Measurements from ENCODE around the gene PLCD1. TPM values are rescaled to one million over a fixed set of nuclear protein-coding genes. Genes with fewer than 3 reads are reported as not detected.

PLCD1 gene
- total and polyA plus RNA-seq, 2 experiments from 2014 or later, result 16.0 to 24.4 TPM

DNA sequence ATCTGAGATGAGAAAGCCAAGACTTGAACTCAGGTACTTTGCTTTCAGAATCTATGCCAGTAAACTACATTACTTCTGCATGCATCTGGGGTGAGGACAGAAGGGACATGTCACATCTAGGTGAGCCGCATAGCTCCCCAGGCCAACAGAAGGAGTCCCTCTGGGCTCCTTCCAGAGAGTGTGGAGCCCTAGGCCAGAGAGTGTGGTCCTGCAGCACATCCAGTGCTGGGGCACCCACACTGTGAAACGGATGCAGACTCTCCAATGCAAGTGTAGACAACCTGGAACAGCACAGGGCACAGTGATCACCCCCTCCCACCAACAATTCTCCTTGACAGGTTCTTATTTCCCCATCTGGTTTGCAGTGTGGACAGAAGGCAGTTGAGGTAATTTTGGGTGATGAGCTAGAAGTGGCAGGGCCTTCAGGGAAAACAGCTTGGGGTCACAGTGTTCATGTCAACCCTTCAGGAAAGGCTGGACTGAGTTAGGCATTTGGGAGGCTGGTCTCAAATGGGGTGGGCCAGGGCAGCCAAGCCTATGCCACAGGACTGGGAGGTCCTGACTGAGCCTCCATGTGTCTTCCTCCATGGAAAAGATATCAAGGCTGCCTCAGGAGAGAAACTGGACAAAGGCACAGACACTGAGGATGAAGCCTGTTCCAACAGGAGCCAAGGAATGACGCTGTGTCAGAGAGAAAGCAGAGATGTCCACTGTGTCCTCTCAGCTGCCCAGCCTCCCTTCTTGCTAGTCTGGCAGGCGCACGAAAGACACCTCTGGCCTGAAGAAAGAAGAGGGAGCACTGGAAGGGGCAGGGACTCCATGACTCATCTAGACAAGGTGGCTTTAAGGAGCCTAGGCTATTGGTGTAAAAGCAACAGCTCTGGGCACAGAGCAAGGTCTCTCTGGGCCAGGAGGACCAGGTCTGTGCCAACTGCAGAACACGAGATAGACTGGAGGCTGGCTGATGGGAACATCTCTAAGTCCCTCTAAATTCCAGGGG lies 1.7 kb downstream of the PLCD1 start:
- Histone ChIP-seq H3K27ac (ENCODE audit: low read depth) (no peak overlapping the region), H3K9me2 (ENCODE audit: insufficient read depth) (no peaks in the 10 kb centered on the region), H3F3A (replicated peaks; ENCODE audit: low read depth) (no peaks in the 10 kb centered on the region), H2AFZ (no peak overlapping the region), H3K4me1 (ENCODE audit: insufficient read depth) (peaks cover 6% of the 10 kb centered on the region), H3K27me3 (ENCODE audit: insufficient read depth) (peaks cover 64% of the 10 kb centered on the region), H3K36me3 (ENCODE audit: insufficient read depth) (no peaks in the 10 kb centered on the region), H4K20me1 (replicated peaks; ENCODE audit: insufficient read depth) (peaks cover 3% of the 10 kb centered on the region; the same call in 1 of the 2 replicates), H3K4me2 (no peak overlapping the region), H3K4me3 (peak overlapping the region; percentile 79), H3K79me2 (replicated peaks; ENCODE audit: insufficient read depth) (no peaks in the 10 kb centered on the region; the same call in 1 of the 2 replicates)
- H3K4me3 Mint-ChIP-seq, result peak overlapping the region; percentile 71
- TF ChIP-seq STAT1 (IDR thresholded peaks at IDR 0.05; ENCODE audit: unreplicated experiment) (no peak), NANOG (IDR thresholded peaks at IDR 0.05; ENCODE audit: borderline replicate concordance) (no peak), EZH2phosphoT487 (IDR thresholded peaks at IDR 0.05; ENCODE audit: unreplicated experiment) (no peak), POLR2AphosphoS5 (IDR thresholded peaks at IDR 0.05; ENCODE audit: low read depth) (no peak), ZNF331 (CRISPR knock-in tag; IDR thresholded peaks at IDR 0.05; ENCODE audit: low read depth) (no peak), CREB1 (CRISPR knock-in tag; IDR thresholded peaks at IDR 0.05; ENCODE audit: low read depth) (no peak), JUNB (IDR thresholded peaks at IDR 0.05; ENCODE audit: unreplicated experiment) (no peak), ZNF114 (CRISPR knock-in tag; IDR thresholded peaks at IDR 0.05) (no peak), EZH2 (IDR thresholded peaks at IDR 0.05; ENCODE audit: low read depth, unreplicated experiment) (no peak)
- TF ChIP-seq, protein P1, sequence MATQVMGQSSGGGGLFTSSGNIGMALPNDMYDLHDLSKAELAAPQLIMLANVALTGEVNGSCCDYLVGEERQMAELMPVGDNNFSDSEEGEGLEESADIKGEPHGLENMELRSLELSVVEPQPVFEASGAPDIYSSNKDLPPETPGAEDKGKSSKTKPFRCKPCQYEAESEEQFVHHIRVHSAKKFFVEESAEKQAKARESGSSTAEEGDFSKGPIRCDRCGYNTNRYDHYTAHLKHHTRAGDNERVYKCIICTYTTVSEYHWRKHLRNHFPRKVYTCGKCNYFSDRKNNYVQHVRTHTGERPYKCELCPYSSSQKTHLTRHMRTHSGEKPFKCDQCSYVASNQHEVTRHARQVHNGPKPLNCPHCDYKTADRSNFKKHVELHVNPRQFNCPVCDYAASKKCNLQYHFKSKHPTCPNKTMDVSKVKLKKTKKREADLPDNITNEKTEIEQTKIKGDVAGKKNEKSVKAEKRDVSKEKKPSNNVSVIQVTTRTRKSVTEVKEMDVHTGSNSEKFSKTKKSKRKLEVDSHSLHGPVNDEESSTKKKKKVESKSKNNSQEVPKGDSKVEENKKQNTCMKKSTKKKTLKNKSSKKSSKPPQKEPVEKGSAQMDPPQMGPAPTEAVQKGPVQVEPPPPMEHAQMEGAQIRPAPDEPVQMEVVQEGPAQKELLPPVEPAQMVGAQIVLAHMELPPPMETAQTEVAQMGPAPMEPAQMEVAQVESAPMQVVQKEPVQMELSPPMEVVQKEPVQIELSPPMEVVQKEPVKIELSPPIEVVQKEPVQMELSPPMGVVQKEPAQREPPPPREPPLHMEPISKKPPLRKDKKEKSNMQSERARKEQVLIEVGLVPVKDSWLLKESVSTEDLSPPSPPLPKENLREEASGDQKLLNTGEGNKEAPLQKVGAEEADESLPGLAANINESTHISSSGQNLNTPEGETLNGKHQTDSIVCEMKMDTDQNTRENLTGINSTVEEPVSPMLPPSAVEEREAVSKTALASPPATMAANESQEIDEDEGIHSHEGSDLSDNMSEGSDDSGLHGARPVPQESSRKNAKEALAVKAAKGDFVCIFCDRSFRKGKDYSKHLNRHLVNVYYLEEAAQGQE (IDR thresholded peaks at IDR 0.05; ENCODE audit: unreplicated experiment), result no peak
- TF ChIP-seq, protein P2, sequence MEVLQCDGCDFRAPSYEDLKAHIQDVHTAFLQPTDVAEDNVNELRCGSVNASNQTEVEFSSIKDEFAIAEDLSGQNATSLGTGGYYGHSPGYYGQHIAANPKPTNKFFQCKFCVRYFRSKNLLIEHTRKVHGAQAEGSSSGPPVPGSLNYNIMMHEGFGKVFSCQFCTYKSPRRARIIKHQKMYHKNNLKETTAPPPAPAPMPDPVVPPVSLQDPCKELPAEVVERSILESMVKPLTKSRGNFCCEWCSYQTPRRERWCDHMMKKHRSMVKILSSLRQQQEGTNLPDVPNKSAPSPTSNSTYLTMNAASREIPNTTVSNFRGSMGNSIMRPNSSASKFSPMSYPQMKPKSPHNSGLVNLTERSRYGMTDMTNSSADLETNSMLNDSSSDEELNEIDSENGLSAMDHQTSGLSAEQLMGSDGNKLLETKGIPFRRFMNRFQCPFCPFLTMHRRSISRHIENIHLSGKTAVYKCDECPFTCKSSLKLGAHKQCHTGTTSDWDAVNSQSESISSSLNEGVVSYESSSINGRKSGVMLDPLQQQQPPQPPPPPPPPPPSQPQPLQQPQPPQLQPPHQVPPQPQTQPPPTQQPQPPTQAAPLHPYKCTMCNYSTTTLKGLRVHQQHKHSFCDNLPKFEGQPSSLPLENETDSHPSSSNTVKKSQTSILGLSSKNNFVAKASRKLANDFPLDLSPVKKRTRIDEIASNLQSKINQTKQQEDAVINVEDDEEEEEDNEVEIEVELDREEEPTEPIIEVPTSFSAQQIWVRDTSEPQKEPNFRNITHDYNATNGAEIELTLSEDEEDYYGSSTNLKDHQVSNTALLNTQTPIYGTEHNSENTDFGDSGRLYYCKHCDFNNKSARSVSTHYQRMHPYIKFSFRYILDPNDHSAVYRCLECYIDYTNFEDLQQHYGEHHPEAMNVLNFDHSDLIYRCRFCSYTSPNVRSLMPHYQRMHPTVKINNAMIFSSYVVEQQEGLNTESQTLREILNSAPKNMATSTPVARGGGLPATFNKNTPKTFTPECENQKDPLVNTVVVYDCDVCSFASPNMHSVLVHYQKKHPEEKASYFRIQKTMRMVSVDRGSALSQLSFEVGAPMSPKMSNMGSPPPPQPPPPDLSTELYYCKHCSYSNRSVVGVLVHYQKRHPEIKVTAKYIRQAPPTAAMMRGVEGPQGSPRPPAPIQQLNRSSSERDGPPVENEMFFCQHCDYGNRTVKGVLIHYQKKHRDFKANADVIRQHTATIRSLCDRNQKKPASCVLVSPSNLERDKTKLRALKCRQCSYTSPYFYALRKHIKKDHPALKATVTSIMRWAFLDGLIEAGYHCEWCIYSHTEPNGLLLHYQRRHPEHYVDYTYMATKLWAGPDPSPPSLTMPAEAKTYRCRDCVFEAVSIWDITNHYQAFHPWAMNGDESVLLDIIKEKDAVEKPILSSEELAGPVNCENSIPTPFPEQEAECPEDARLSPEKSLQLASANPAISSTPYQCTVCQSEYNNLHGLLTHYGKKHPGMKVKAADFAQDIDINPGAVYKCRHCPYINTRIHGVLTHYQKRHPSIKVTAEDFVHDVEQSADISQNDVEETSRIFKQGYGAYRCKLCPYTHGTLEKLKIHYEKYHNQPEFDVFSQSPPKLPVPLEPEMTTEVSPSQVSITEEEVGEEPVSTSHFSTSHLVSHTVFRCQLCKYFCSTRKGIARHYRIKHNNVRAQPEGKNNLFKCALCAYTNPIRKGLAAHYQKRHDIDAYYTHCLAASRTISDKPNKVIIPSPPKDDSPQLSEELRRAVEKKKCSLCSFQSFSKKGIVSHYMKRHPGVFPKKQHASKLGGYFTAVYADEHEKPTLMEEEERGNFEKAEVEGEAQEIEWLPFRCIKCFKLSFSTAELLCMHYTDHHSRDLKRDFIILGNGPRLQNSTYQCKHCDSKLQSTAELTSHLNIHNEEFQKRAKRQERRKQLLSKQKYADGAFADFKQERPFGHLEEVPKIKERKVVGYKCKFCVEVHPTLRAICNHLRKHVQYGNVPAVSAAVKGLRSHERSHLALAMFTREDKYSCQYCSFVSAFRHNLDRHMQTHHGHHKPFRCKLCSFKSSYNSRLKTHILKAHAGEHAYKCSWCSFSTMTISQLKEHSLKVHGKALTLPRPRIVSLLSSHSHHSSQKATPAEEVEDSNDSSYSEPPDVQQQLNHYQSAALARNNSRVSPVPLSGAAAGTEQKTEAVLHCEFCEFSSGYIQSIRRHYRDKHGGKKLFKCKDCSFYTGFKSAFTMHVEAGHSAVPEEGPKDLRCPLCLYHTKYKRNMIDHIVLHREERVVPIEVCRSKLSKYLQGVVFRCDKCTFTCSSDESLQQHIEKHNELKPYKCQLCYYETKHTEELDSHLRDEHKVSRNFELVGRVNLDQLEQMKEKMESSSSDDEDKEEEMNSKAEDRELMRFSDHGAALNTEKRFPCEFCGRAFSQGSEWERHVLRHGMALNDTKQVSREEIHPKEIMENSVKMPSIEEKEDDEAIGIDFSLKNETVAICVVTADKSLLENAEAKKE (CRISPR knock-in tag; IDR thresholded peaks at IDR 0.05), result no peak
- TF ChIP-seq, protein P3, sequence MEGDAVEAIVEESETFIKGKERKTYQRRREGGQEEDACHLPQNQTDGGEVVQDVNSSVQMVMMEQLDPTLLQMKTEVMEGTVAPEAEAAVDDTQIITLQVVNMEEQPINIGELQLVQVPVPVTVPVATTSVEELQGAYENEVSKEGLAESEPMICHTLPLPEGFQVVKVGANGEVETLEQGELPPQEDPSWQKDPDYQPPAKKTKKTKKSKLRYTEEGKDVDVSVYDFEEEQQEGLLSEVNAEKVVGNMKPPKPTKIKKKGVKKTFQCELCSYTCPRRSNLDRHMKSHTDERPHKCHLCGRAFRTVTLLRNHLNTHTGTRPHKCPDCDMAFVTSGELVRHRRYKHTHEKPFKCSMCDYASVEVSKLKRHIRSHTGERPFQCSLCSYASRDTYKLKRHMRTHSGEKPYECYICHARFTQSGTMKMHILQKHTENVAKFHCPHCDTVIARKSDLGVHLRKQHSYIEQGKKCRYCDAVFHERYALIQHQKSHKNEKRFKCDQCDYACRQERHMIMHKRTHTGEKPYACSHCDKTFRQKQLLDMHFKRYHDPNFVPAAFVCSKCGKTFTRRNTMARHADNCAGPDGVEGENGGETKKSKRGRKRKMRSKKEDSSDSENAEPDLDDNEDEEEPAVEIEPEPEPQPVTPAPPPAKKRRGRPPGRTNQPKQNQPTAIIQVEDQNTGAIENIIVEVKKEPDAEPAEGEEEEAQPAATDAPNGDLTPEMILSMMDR (conservative IDR thresholded peaks at IDR 0.05; ENCODE audit: low read depth in 2 of 2), result no peak
- TF ChIP-seq, protein P4, sequence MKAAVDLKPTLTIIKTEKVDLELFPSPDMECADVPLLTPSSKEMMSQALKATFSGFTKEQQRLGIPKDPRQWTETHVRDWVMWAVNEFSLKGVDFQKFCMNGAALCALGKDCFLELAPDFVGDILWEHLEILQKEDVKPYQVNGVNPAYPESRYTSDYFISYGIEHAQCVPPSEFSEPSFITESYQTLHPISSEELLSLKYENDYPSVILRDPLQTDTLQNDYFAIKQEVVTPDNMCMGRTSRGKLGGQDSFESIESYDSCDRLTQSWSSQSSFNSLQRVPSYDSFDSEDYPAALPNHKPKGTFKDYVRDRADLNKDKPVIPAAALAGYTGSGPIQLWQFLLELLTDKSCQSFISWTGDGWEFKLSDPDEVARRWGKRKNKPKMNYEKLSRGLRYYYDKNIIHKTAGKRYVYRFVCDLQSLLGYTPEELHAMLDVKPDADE (IDR thresholded peaks at IDR 0.05), result no peak
- H3K9me3 Mint-ChIP-seq, result no peaks in the 10 kb centered on the region
- peaks cover 48% of the 10 kb centered on the region for H3K27me3 Mint-ChIP-seq (ENCODE audit: insufficient read depth, low read depth, poor library complexity)
- H3K4me1 Mint-ChIP-seq, result peaks cover 10% of the 10 kb centered on the region
- no peak for DNase-seq (ENCODE audit: low spot score)
- H3K27ac Mint-ChIP-seq, result no peak overlapping the region
- H3K36me3 Mint-ChIP-seq (ENCODE audit: low read depth), result no peaks in the 10 kb centered on the region
- no peak for ATAC-seq
